SJSA1 (cell line): ENCODE data around the gene SOX12. TPM values are rescaled to one million over a fixed set of nuclear protein-coding genes. Genes with fewer than 3 reads are reported as not detected.

ENCODE experiments used
- DNase-seq, 2 experiments: peaks; one replicate each; pipeline ENCODE4 v3.0.0-alpha.2; 2015 to 2020; ENCODE audit warnings: low spot score in 2 of 2, low read depth in 1 of 2
- H3K27ac ChIP-seq: fragments of 250-450 bp; sonication (Bioruptor Pico); 2 replicates; pipeline ENCODE4 v1.5.1; 2020; ENCODE audit warnings: mild to moderate bottlenecking, moderate library complexity
- H3K27me3 ChIP-seq: fragments of 250-450 bp; sonication (Bioruptor Pico); replicated peaks from 2 replicates; pipeline ENCODE4 v1.5.1; 2020; ENCODE audit warnings: mild to moderate bottlenecking, moderate library complexity
- H3K36me3 ChIP-seq: fragments of 250-450 bp; sonication (Bioruptor Pico); 2 replicates; pipeline ENCODE4 v1.5.1; 2020; ENCODE audit warnings: mild to moderate bottlenecking
- H3K4me1 ChIP-seq: fragments of 250-450 bp; sonication (Bioruptor Pico); replicated peaks from 2 replicates; pipeline ENCODE4 v1.6.1; 2021; ENCODE audit warnings: mild to moderate bottlenecking
- H3K4me3 ChIP-seq: fragments of 250-450 bp; sonication (Bioruptor Pico); 2 replicates; pipeline ENCODE4 v1.5.1; 2020; ENCODE audit warnings: mild to moderate bottlenecking
- H3K9me3 ChIP-seq: fragments of 250-450 bp; sonication (Bioruptor Pico); replicated peaks from 2 replicates; pipeline ENCODE4 v1.5.1; 2020; ENCODE audit warnings: mild to moderate bottlenecking
- total RNA-seq: library from RNA; depleted of rRNA; stranded (reverse); fragments of >200 nt; shearing (Covaris generic); gene quantifications from 2 replicates; pipeline ENCODE4 v1.2.3, GENCODE V29; 2014; rRNA removed

The SOX12 gene
- total RNA-seq = 3.6 TPM in 2 replicates

DNA sequence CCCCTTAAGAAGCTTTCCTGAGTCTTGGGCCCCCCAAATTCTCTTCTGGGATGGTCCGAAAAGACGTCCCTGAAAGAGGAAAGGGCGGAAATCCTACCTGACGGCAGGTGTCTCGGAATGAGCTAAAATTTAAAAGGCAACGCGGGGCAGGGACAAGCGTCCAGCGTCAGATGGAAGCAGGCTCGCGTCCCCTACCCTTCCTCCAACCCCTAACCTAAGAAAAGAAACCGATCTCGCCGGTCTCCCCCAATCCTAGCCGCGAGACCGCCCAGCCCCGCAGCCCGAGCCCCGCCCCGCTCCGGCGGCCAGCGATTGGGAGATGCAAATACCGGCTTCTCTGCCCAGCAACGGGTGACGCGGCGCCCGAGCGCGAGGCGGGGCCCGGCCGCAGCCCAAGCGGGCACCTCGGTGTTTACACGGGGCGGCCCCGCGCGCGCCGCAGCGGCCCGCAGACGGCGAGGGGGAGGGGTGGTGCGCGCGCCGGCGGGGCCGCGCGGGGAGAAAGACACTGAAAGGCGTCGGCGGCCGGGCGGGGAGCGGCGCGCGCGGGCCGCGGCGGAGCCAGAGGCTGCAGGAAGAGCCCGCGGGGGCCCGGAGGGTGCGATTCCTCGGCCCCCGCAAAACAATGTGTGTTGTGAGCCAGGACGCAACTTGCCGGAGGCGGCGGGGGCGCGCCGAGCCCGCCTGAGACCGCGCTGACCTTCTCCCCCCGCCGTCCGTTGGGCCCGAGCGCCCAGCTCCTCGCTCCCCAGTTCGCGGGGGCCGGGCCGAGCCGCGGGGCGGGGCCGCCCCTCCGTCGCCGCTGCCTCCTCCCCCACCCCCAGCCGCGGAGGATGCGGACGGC lies at the start of gene SOX12:
SOX12 (plus strand) TSS at position 508 of the 844 bp plus-strand sequence. CDS start 373 bp downstream, outside the sequence.
- DNase-seq = peak; percentile 82 to 95

DNA sequence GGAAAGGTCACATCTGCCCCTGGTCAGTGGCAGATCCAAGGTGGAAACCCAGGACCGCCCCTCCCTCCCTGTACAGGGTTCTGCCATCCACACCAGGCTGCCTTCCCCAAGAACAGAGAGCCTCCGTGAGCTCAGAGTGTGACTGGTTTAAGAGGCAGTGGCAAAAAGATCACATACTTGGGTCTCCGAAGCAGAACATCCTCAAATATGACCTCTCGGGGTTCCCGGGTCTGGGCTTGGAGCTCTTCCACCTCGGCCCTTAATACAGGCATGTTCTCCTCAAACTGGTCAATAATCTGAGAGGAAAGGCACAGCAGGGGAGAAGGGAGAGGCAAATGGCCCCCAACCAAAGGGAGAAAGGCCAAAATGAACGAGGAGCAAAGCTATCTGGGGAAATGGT lies 49.6 kb upstream of the SOX12 start:
- Histone ChIP-seq H3K4me1 (no peaks in the 10 kb centered on the region), H3K36me3 (peaks cover 2% of the 10 kb centered on the region; the same call in 1 of the 2 replicates), H3K27ac (no peak overlapping the region), H3K27me3 (no peaks in the 10 kb centered on the region), H3K4me3 (no peak overlapping the region), H3K9me3 (no peaks in the 10 kb centered on the region)
- peak in 1 of 2 experiments; percentile 23 for DNase-seq

More for the DNA sequence above, at the start of gene SOX12:
- H3K27me3 ChIP-seq = no peaks in the 10 kb centered on the region
- peaks cover 14% of the 10 kb centered on the region for H3K36me3 ChIP-seq
- H3K4me1 ChIP-seq = peaks cover 35% of the 10 kb centered on the region
- no peaks in the 10 kb centered on the region; the same call in 1 of the 2 replicates for H3K9me3 ChIP-seq
- peak within 1 kb of the TSS; percentile 73 for H3K27ac ChIP-seq
- peak within 1 kb of the TSS; percentile 83 for H3K4me3 ChIP-seq

- no peaks in the 10 kb centered on the region for H3K27me3 ChIP-seq
- H3K9me3 ChIP-seq = no peaks in the 10 kb centered on the region
- H3K4me1 ChIP-seq = no peaks in the 10 kb centered on the region
- no peak overlapping the region for H3K27ac ChIP-seq
- peaks cover 2% of the 10 kb centered on the region; the same call in 1 of the 2 replicates for H3K36me3 ChIP-seq
- no peak for DNase-seq
- H3K4me3 ChIP-seq = no peak overlapping the region
Observed at GRCh38 chr20:276620-277495, 48.5 kb upstream of the SOX12 start.

GRCh38 chr20:277496-277781 lies 47.9 kb upstream of the SOX12 start:
- Histone ChIP-seq H3K27me3 (no peaks in the 10 kb centered on the region), H3K36me3 (peaks cover 2% of the 10 kb centered on the region; the same call in 1 of the 2 replicates), H3K9me3 (no peaks in the 10 kb centered on the region), H3K27ac (no peak overlapping the region), H3K4me3 (no peak overlapping the region), H3K4me1 (no peaks in the 10 kb centered on the region)
- DNase-seq = no peak

DNA sequence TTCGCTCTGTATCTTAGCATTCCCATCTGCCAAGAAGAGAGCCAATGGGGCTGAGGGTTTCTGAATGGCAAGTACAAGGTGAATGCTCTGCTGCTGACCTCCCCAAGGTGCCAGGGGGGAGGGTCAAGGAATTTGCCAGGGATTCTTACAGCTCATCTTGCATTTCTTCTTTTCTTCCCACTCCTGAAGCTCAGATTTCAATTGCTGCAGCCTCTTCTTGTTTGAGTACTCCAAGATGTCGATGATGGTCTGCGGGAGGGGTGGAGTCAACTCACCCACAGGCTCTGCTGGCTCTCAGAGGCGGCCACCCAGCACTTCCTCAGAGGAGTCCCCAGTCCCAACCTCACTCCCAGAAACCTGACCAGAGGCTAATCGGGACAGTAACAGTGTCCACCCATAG lies 47.2 kb upstream of the SOX12 start:
- no peaks in the 10 kb centered on the region for H3K4me1 ChIP-seq
- H3K27me3 ChIP-seq = no peaks in the 10 kb centered on the region
- H3K9me3 ChIP-seq = no peaks in the 10 kb centered on the region

GRCh38 chr20:278607-279571 lies 46.5 kb upstream of the SOX12 start:
- peaks cover 2% of the 10 kb centered on the region; the same call in 1 of the 2 replicates for H3K36me3 ChIP-seq
- no peak overlapping the region for H3K27ac ChIP-seq
- H3K4me3 ChIP-seq = no peak overlapping the region

More for the DNA sequence above, 47.2 kb upstream of the SOX12 start:
- Histone ChIP-seq H3K36me3 (peaks cover 2% of the 10 kb centered on the region; the same call in 1 of the 2 replicates), H3K27ac (no peak overlapping the region), H3K4me3 (no peak overlapping the region)
- no peak for DNase-seq

GRCh38 chr20:284172-284571 lies 41.2 kb upstream of the SOX12 start:
- no peaks in the 10 kb centered on the region for H3K4me1 ChIP-seq

More at GRCh38 chr20:278607-279571, 46.5 kb upstream of the SOX12 start:
- no peaks in the 10 kb centered on the region for H3K27me3 ChIP-seq
- no peaks in the 10 kb centered on the region for H3K9me3 ChIP-seq
- H3K4me1 ChIP-seq = no peaks in the 10 kb centered on the region
- no peak for DNase-seq

GRCh38 chr20:286508-286907 lies 38.8 kb upstream of the SOX12 start:
- no peak for DNase-seq
- Histone ChIP-seq H3K4me1 (peaks cover 18% of the 10 kb centered on the region), H3K27me3 (no peaks in the 10 kb centered on the region), H3K36me3 (no peaks in the 10 kb centered on the region), H3K9me3 (no peaks in the 10 kb centered on the region), H3K27ac (no peak overlapping the region), H3K4me3 (no peak overlapping the region)

More at GRCh38 chr20:284172-284571, 41.2 kb upstream of the SOX12 start:
- DNase-seq = no peak
- H3K27me3 ChIP-seq = no peaks in the 10 kb centered on the region
- H3K9me3 ChIP-seq = no peaks in the 10 kb centered on the region
- H3K36me3 ChIP-seq = no peaks in the 10 kb centered on the region
- H3K4me3 ChIP-seq = no peak overlapping the region
- H3K27ac ChIP-seq = no peak overlapping the region

- no peaks in the 10 kb centered on the region for H3K27me3 ChIP-seq
- H3K4me1 ChIP-seq = peaks cover 28% of the 10 kb centered on the region
- no peaks in the 10 kb centered on the region for H3K36me3 ChIP-seq
- peak overlapping the region; percentile 51; the same call in 1 of the 2 replicates for H3K4me3 ChIP-seq
- H3K27ac ChIP-seq = no peak overlapping the region
- no peaks in the 10 kb centered on the region for H3K9me3 ChIP-seq
- no peak for DNase-seq
Observed at GRCh38 chr20:288956-289692, 36.2 kb upstream of the SOX12 start.

DNA sequence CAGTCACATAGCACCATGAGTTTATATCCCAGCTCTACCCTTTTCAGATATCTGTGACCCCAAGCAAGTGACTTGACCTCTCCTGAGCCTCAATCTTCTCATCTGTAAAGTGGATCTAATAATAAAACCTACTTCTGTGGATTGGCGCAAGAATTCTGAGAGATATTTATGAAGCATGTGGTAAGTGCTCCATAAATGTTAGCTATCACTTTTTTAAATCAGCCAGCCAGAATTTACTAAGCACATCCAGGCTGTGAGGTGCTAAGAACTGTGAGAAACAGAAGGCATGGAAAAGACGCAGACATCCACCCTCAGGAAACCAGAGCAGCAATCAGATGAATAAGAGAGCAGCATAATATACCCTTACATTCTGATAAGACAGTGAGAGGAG lies 35.7 kb upstream of the SOX12 start:
- Histone ChIP-seq H3K4me3 (peak overlapping the region; percentile 51), H3K27ac (peak overlapping the region; percentile 82; the same call in 1 of the 2 replicates), H3K36me3 (no peaks in the 10 kb centered on the region), H3K9me3 (no peaks in the 10 kb centered on the region), H3K4me1 (peaks cover 28% of the 10 kb centered on the region), H3K27me3 (no peaks in the 10 kb centered on the region)
- no peak for DNase-seq

- Histone ChIP-seq H3K9me3 (no peaks in the 10 kb centered on the region), H3K27me3 (no peaks in the 10 kb centered on the region), H3K27ac (peak within 1 kb of the TSS; percentile 82), H3K4me1 (peaks cover 28% of the 10 kb centered on the region), H3K4me3 (peak within 1 kb of the TSS; percentile 51), H3K36me3 (no peaks in the 10 kb centered on the region)
- peak; percentile 93 to 95 for DNase-seq
Observed at GRCh38 chr20:290084-290831, 35.1 kb upstream of the SOX12 start, which contains the start of gene C20orf96. Gene C20orf96, minus strand, starts transcription at chr20:290750. Its CDS starts 140 bp downstream, at chr20:290610.

- Histone ChIP-seq H3K4me3 (no peak overlapping the region), H3K4me1 (peaks cover 38% of the 10 kb centered on the region)
- no peak for DNase-seq
Observed at GRCh38 chr20:294602-295001, 30.8 kb upstream of the SOX12 start.

More at GRCh38 chr20:294602-295001, 30.8 kb upstream of the SOX12 start:
- Histone ChIP-seq H3K27ac (no peak overlapping the region), H3K9me3 (peaks cover 3% of the 10 kb centered on the region; the same call in 1 of the 2 replicates), H3K36me3 (peaks cover 21% of the 10 kb centered on the region), H3K27me3 (no peaks in the 10 kb centered on the region)
